K562 (cell line): ENCODE data around the gene EEF1AKMT4. TPM values are rescaled to one million over a fixed set of nuclear protein-coding genes. Genes with fewer than 3 reads are reported as not detected.

Experiments used
- BACH1 ChIP-seq: fragments of 200-800 bp; sonication (Bioruptor generic); IDR thresholded peaks from 2 replicates; pipeline ENCODE4 v1.6.1; 2016; ENCODE audit warnings: missing genetic modification characterization, missing compliant biosample characterization
- CTCFL ChIP-seq: IDR thresholded peaks from 2 replicates; pipeline ENCODE4 v1.6.1; 2011; ENCODE audit warnings: borderline replicate concordance, low read depth, mild to moderate bottlenecking, moderate library complexity, low read length; ENCODE audit not compliant: insufficient read depth, poor library complexity, severe bottlenecking
- DIDO1 ChIP-seq: fragments of 450-650 bp; IDR thresholded peaks from 2 replicates; pipeline ENCODE4 v1.6.1; 2016; ENCODE audit warnings: low read depth, missing biosample characterization, missing genetic modification characterization
- E2F3 ChIP-seq: fragments of 250-450 bp; sonication (Bioruptor Pico); IDR thresholded peaks from 2 replicates; pipeline ENCODE4 v1.4.0; 2020; ENCODE audit warnings: mild to moderate bottlenecking
- ESRRB ChIP-seq: fragments of 250-450 bp; sonication (Bioruptor Pico); IDR thresholded peaks from 2 replicates; pipeline ENCODE4 v1.5.0; 2020; ENCODE audit warnings: mild to moderate bottlenecking, moderate library complexity, borderline replicate concordance
- ETV1 ChIP-seq: fragments of 450-650 bp; conservative IDR thresholded peaks from 2 replicates; pipeline ENCODE4 v1.6.1; 2016; ENCODE audit warnings: missing genetic modification characterization, control low read depth, low read depth, missing compliant biosample characterization
- FIP1L1 ChIP-seq: fragments of 200-400 bp; formaldehyde crosslinking; IDR thresholded peaks from 2 replicates; pipeline ENCODE4 v1.6.1; 2018; ENCODE audit warnings: mild to moderate bottlenecking, low read depth, low read length; ENCODE audit not compliant: poor library complexity, severe bottlenecking
- KAT2B ChIP-seq: IDR thresholded peaks from one replicate; pipeline ENCODE4 v1.6.1; 2012; ENCODE audit warnings: low read depth, mild to moderate bottlenecking, control low read depth, inconsistent platforms, low read length, moderate library complexity
- KHSRP ChIP-seq: fragments of 450-650 bp; IDR thresholded peaks from 2 replicates; pipeline ENCODE4 v1.6.1; 2017
- KLF1 ChIP-seq: fragments of 450-650 bp; IDR thresholded peaks from 2 replicates; pipeline ENCODE4 v1.6.1; 2016; ENCODE audit warnings: missing genetic modification characterization, missing compliant biosample characterization
- KLF13 ChIP-seq: fragments of 450-650 bp; IDR thresholded peaks from 2 replicates; pipeline ENCODE4 v1.6.1; 2016; ENCODE audit warnings: missing genetic modification characterization, low read depth, mild to moderate bottlenecking, missing compliant biosample characterization, moderate library complexity, borderline replicate concordance
- MEF2A ChIP-seq: IDR thresholded peaks from 2 replicates; pipeline ENCODE4 v1.6.1; 2011; ENCODE audit warnings: low read depth, mild to moderate bottlenecking, low read length, moderate library complexity; ENCODE audit not compliant: control insufficient read depth
- TAF15 ChIP-seq: fragments of 200-400 bp; formaldehyde crosslinking; IDR thresholded peaks from 2 replicates; pipeline ENCODE4 v1.6.1; 2017; ENCODE audit warnings: mild to moderate bottlenecking, low read depth, low read length, moderate library complexity
- VEZF1 ChIP-seq: fragments of 200-800 bp; sonication (Bioruptor generic); IDR thresholded peaks from 2 replicates; pipeline ENCODE4 v1.6.1; 2017; ENCODE audit warnings: missing genetic modification characterization, missing compliant biosample characterization
- ZNF408 ChIP-seq: fragments of 250-450 bp; sonication (Bioruptor Pico); IDR thresholded peaks from 2 replicates; pipeline ENCODE4 v1.4.0; 2020; ENCODE audit warnings: low read depth, mild to moderate bottlenecking, moderate library complexity
- ZNF695 ChIP-seq: fragments of 450-650 bp; formaldehyde crosslinking; IDR thresholded peaks from 2 replicates; pipeline ENCODE4 v1.4.0; 2020; ENCODE audit warnings: mild to moderate bottlenecking, moderate library complexity
- ZNF785 ChIP-seq: fragments of 250-450 bp; sonication (Bioruptor Pico); IDR thresholded peaks from 2 replicates; pipeline ENCODE4 v1.4.0; 2020; ENCODE audit warnings: mild to moderate bottlenecking
- polyA plus RNA-seq, 8 experiments: library from polyadenylated mRNA; depleted of rRNA in 4 of 8; stranded (reverse) in 5 of 8; unstranded in 3 of 8; fragments of >200 nt; fragmentation: Nextera tagmentation in 2 of 8; fragmentation: Illumina TruSeq in 1 of 8; extraction: Ambion mirVana in 2 of 8; extraction: Trizol in 1 of 8; gene quantifications; 2 replicates each; pipeline versions ENCODE4 v1.2.1 to v1.2.3, GENCODE V29; 2011 to 2014; ENCODE audit warnings: inconsistent platforms in 1 of 8, missing spikeins in 1 of 8
- total RNA-seq, 7 experiments: library from RNA; depleted of rRNA in 6 of 7; stranded (reverse); fragments of >200 nt in 6 of 7; fragmentation: Illumina TruSeq in 2 of 7; extraction: Trizol in 2 of 7; gene quantifications; 2 replicates each; pipeline versions ENCODE4 v1.2.1 to v1.2.3, GENCODE V29; 2011 to 2021; ENCODE audit warnings: low replicate concordance in 1 of 7
- TF ChIP-seq, protein P1 (sequence below): IDR thresholded peaks from 2 replicates; pipeline ENCODE4 v1.6.1; 2014; ENCODE audit warnings: antibody characterized with exemption
- TF ChIP-seq, protein P2 (sequence below), 2 experiments: fragments of 450-650 bp; IDR thresholded peaks; 2 replicates each; pipeline ENCODE4 v1.6.1; 2016

EEF1AKMT4 gene
- total and polyA plus RNA-seq, 9 of the 15 experiments (the other 6 are each of a cell fraction or from before 2014, with no cell fraction given), result 10.3 to 49.4 (median 18.9) TPM

DNA sequence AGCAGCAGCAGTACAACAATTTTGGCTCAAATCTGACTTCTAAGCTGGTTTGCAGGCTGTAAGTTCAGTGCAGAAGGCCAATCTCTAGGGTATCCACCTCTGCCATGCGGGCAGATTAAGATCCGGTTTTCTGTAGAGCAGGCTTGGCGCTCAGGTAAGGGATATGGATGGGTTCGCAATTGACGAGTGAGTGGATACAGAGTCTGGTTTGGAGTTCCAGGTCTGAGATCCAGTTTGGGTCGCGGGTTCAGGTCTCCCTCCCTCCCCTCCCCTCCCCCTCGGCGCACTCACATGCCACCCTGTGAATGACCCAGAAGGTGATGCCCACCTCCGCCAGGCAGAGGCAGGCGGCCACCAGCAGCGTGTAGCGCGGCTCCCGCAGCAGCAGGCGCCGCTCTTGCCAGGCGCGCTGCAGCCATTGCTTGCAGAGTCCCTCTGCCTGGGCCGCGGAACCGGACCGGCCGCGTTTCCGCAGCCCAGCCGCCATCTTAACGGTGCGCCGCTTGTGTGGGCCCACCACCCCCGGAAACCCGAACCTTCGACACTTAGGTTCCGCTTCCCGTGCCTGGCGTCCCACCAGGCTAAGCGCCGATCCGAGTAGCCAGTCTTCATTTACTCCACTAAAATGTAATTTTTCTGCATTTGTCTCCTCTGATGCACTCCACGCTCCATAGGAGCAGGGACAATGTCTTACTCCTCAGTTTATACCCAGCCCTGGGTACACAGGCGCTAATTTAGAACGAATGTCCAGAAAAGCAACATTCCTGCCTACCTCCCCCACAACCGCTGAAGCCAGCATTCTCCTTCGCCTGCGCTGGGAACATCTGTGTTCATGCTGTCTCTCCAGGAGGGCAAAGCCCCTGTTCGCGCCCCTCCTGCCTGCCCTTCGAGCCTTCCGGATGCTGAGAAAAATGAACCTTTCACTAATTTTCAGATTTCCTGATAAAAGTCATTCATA lies 739 bp upstream of the EEF1AKMT4 start, which contains the start of gene ALG3 (continued):
- TF ChIP-seq KLF1 (peak; percentile 65; the same call in 1 of the 2 replicates), FIP1L1 (peak; percentile 81), DIDO1 (tag) (peak; percentile 78), ZNF695 (CRISPR knock-in tag) (no peak), CTCFL (no peak), KAT2B (no peak), ZNF785 (CRISPR knock-in tag) (no peak), MEF2A (no peak; the same call in 1 of the 2 replicates), ESRRB (no peak), TAF15 (no peak), KLF13 (no peak), E2F3 (CRISPR knock-in tag) (0 out of 2 replicates have a peak, but pooled peaks have one; percentile 25), BACH1 (tag) (no peak), ETV1 (peak; percentile 72), VEZF1 (CRISPR knock-in tag) (peak; percentile 66), ZNF408 (CRISPR knock-in tag) (no peak), KHSRP (no peak)
- TF ChIP-seq, protein P1, sequence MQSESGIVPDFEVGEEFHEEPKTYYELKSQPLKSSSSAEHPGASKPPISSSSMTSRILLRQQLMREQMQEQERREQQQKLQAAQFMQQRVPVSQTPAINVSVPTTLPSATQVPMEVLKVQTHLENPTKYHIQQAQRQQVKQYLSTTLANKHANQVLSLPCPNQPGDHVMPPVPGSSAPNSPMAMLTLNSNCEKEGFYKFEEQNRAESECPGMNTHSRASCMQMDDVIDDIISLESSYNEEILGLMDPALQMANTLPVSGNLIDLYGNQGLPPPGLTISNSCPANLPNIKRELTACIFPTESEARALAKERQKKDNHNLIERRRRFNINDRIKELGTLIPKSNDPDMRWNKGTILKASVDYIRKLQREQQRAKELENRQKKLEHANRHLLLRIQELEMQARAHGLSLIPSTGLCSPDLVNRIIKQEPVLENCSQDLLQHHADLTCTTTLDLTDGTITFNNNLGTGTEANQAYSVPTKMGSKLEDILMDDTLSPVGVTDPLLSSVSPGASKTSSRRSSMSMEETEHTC, result no peak
- TF ChIP-seq, protein P2, sequence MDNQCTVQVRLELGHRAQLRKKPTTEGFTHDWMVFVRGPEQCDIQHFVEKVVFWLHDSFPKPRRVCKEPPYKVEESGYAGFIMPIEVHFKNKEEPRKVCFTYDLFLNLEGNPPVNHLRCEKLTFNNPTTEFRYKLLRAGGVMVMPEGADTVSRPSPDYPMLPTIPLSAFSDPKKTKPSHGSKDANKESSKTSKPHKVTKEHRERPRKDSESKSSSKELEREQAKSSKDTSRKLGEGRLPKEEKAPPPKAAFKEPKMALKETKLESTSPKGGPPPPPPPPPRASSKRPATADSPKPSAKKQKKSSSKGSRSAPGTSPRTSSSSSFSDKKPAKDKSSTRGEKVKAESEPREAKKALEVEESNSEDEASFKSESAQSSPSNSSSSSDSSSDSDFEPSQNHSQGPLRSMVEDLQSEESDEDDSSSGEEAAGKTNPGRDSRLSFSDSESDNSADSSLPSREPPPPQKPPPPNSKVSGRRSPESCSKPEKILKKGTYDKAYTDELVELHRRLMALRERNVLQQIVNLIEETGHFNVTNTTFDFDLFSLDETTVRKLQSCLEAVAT (IDR thresholded peaks at IDR 0.05), result no peak
